Nephron progenitor cell (in vitro differentiated cells): Measurements from ENCODE around the gene PDIA5.

Experiments
- DNase-seq: peaks from one replicate; pipeline ENCODE4 v3.0.0; 2021
- H3K27ac Mint-ChIP-seq: 2 replicates; pipeline ENCODE4 v1.8.0; 2021; ENCODE audit warnings: mild to moderate bottlenecking, moderate library complexity, mixed read lengths
- H3K27me3 Mint-ChIP-seq: 2 replicates; pipeline ENCODE4 v1.8.0; 2021; ENCODE audit warnings: mild to moderate bottlenecking, low read depth, mixed read lengths; ENCODE audit not compliant: poor library complexity
- H3K36me3 Mint-ChIP-seq: 2 replicates; pipeline ENCODE4 v1.8.0; 2021; ENCODE audit warnings: low read depth, mixed read lengths
- H3K4me1 Mint-ChIP-seq: 2 replicates; pipeline ENCODE4 v1.8.0; 2021; ENCODE audit warnings: mixed read lengths
- H3K4me3 Mint-ChIP-seq: 2 replicates; pipeline ENCODE4 v1.8.0; 2021; ENCODE audit warnings: mild to moderate bottlenecking, moderate library complexity, mixed read lengths
- H3K9me3 Mint-ChIP-seq: 2 replicates; pipeline ENCODE4 v1.8.0; 2021; ENCODE audit warnings: mild to moderate bottlenecking, moderate library complexity, mixed read lengths
- TF ChIP-seq, protein P1 (sequence below): fragments of 200-600 bp; sonication (generic); IDR thresholded peaks from 2 replicates; pipeline ENCODE4 v1.5.0; 2021; ENCODE audit warnings: antibody characterized with exemption

Gene PDIA5

DNA sequence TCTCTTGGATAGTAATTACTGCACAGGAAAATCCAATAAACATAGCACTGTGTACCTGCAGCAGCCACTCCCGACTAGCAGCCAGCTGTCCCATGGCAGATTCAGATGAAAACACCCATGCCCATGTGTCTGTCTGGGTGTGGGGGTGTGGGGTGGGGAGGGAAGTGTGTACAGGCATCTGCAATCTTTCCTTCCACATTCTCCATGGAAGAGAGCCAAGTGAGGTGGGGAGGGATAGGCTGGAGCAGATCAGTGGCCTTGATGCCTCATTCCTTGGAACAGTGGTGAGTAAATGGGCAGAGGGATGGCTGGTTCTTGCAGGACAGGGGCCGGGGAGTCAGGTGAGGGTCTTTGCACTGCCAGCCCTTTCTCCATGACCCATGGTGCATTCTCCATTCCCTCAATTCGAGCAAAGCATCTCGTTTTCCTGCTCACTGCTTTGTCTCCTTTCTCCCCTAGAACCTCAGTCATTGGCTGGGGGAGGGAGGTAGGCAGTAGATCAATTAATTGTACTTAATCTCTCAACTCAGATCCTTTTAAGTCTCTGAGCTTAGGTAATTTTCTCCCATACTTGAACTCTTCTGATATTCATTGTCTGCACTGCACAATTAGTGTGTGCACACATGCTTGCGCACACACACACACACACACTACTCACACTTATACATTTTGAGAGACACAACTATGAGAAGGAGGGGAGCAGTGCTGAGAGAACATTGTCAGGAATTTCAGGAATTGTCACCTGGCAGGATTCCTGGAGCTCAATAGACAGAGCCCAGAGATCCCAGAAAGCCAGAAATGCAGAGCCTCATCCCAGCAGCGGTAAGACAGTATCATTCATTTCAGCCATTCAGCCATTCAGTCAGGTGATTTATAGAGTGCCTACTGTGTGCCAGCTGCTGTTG is 31.9 kb downstream of the PDIA5 start:
- no peak overlapping the region for H3K4me3 Mint-ChIP-seq
- H3K4me1 Mint-ChIP-seq, result peaks cover 41% of the 10 kb centered on the region
- peaks cover 3% of the 10 kb centered on the region for H3K27me3 Mint-ChIP-seq
- peaks cover 17% of the 10 kb centered on the region for H3K36me3 Mint-ChIP-seq
- no peak overlapping the region for H3K27ac Mint-ChIP-seq
- H3K9me3 Mint-ChIP-seq, result no peaks in the 10 kb centered on the region
- DNase-seq, result no peak
- TF ChIP-seq, protein P1, sequence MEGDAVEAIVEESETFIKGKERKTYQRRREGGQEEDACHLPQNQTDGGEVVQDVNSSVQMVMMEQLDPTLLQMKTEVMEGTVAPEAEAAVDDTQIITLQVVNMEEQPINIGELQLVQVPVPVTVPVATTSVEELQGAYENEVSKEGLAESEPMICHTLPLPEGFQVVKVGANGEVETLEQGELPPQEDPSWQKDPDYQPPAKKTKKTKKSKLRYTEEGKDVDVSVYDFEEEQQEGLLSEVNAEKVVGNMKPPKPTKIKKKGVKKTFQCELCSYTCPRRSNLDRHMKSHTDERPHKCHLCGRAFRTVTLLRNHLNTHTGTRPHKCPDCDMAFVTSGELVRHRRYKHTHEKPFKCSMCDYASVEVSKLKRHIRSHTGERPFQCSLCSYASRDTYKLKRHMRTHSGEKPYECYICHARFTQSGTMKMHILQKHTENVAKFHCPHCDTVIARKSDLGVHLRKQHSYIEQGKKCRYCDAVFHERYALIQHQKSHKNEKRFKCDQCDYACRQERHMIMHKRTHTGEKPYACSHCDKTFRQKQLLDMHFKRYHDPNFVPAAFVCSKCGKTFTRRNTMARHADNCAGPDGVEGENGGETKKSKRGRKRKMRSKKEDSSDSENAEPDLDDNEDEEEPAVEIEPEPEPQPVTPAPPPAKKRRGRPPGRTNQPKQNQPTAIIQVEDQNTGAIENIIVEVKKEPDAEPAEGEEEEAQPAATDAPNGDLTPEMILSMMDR, result no peak

DNA sequence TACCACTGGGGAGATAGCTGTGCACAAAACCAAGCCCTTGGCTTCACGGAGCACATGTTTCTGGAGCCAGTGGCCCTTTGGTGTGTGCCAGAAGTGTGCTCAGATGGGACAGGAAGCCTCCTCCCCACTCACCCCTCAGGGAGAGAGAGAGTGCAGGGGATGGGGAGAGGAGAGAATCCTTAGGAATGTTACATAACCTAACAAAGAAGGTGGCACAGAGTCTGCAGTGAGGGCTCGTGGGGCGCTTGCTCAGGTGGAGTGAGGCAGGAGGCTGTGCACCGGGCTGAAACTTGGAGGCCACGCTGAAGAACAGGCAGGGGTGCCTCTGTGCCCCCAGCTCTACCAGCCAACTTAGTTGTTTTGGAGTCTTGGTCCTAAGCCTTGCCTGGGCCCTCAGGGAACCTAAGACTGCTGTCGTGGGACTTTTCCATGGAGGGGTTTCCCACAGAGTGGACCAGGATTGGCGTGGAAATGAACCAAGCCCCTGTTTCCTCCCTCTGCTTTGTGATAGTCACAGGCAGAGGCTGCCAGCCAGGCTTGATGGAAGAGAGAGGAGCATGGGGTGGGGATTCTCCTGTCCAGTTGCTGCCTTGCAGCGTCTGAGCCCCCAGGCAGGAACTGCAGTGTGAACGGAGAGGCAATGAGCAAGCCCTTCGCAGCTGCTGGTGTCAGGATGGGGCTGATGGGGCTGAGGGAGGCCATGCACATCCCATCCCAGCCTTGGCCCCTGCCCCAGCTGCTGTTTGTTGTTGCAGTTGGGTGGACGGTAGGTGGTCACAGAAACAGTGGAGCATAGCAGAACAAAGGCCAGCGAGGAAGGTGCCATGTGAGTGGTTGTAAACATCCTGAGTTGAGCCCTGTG is 32.7 kb downstream of the PDIA5 start:
- peaks cover 20% of the 10 kb centered on the region for H3K36me3 Mint-ChIP-seq
- peak; percentile 31 for DNase-seq
- H3K4me1 Mint-ChIP-seq, result peaks cover 45% of the 10 kb centered on the region
- H3K27ac Mint-ChIP-seq, result no peak overlapping the region
- H3K27me3 Mint-ChIP-seq, result peaks cover 3% of the 10 kb centered on the region
- H3K9me3 Mint-ChIP-seq, result no peaks in the 10 kb centered on the region
- H3K4me3 Mint-ChIP-seq, result no peak overlapping the region
- TF ChIP-seq, protein P1, result no peak

DNA sequence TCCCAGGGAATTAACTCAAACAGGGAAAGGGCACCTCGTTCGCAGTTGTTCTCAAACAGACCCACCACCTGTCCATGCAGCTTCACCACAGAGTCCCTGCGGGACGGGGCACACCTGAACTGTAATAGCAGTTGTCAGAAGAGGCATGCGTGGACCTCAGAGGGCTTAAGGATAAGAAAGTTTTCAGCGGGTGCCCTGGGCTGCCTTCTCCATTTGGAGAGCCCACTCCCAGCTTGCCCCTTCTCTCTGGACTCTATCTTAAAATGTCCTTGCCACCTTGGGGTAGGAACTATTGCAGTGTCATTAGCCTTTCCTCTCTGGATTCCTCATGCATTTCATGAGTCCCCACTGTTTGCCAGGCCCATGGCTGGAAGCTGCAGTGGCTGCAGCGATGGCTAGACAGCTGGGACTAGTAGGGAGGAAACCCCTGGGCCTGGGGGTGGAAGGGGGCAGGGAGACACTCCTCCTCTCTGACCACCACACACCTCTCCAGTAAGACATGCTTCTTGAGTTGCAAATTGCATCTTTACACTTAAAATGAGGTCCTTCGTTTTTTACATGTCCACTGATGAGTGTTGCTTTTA is 33.5 kb downstream of the PDIA5 start:
- Mint-ChIP-seq H3K9me3 (no peaks in the 10 kb centered on the region), H3K36me3 (peaks cover 20% of the 10 kb centered on the region), H3K27me3 (peaks cover 3% of the 10 kb centered on the region), H3K27ac (no peak overlapping the region), H3K4me3 (no peak overlapping the region), H3K4me1 (peaks cover 45% of the 10 kb centered on the region)
- TF ChIP-seq, protein P1, result no peak
- no peak for DNase-seq

- Mint-ChIP-seq H3K9me3 (no peaks in the 10 kb centered on the region), H3K27me3 (no peaks in the 10 kb centered on the region), H3K27ac (no peak overlapping the region), H3K36me3 (peaks cover 26% of the 10 kb centered on the region), H3K4me1 (peaks cover 53% of the 10 kb centered on the region), H3K4me3 (no peak overlapping the region)
- no peak for DNase-seq
- TF ChIP-seq, protein P1, result no peak
Measured at GRCh38 chr3:123102249-123102648, 35.4 kb downstream of the PDIA5 start.

GRCh38 chr3:123102826-123103225 is 36.0 kb downstream of the PDIA5 start:
- no peaks in the 10 kb centered on the region for H3K9me3 Mint-ChIP-seq
- peaks cover 47% of the 10 kb centered on the region for H3K4me1 Mint-ChIP-seq
- H3K36me3 Mint-ChIP-seq, result peaks cover 26% of the 10 kb centered on the region
- TF ChIP-seq, protein P1, result no peak
- no peak overlapping the region for H3K4me3 Mint-ChIP-seq
- no peaks in the 10 kb centered on the region for H3K27me3 Mint-ChIP-seq
- no peak for DNase-seq
- H3K27ac Mint-ChIP-seq, result no peak overlapping the region
